Thymus (tissue), 11 donors: Measurements from ENCODE around the gene SH3D19. TPM values are rescaled to one million over a fixed set of nuclear protein-coding genes. Genes with fewer than 3 reads are reported as not detected.

ENCODE experiments used
- DNase-seq, 9 donors: peaks; one replicate each; pipeline ENCODE4 v3.0.0-alpha.2; 2013; ENCODE audit warnings: low spot score in 9 of 9, low read depth in 6 of 9, missing footprints in 1 of 9
- H3K27ac ChIP-seq, 2 donors: one replicate each; pipeline ENCODE4 v1.5.1; 2013; ENCODE audit warnings: control low read depth in 1 of 2, low read depth in 1 of 2, low read length in 1 of 2, mild to moderate bottlenecking in 1 of 2, moderate library complexity in 1 of 2
- H3K27me3 ChIP-seq, 2 donors: one replicate each; pipeline ENCODE4 v1.5.1; 2013; ENCODE audit warnings: low read length in 1 of 2; ENCODE audit not compliant: control insufficient read depth in 2 of 2, insufficient read depth in 1 of 2
- H3K36me3 ChIP-seq, 2 donors: one replicate each; pipeline ENCODE4 v1.5.1; 2013; ENCODE audit warnings: low read length in 1 of 2, mild to moderate bottlenecking in 1 of 2, moderate library complexity in 1 of 2; ENCODE audit not compliant: control insufficient read depth in 2 of 2, insufficient read depth in 2 of 2
- H3K4me1 ChIP-seq, 2 donors: one replicate each; pipeline ENCODE4 v1.5.1; 2013; ENCODE audit warnings: low read length in 2 of 2; ENCODE audit not compliant: control insufficient read depth in 2 of 2, insufficient read depth in 2 of 2
- H3K4me3 ChIP-seq, 2 donors: one replicate each; pipeline ENCODE4 v1.5.1; 2013; ENCODE audit warnings: low read length in 2 of 2, control low read depth in 1 of 2, mild to moderate bottlenecking in 1 of 2
- H3K9me3 ChIP-seq, 2 donors: one replicate each; pipeline ENCODE4 v1.5.1; 2013; ENCODE audit warnings: low read length in 1 of 2, mild to moderate bottlenecking in 1 of 2; ENCODE audit not compliant: control insufficient read depth in 2 of 2, insufficient read depth in 1 of 2
- WGBS: extraction: QIAGEN DNeasy Blood & Tissue Kit; methylation state at CpG from one replicate; pipeline ENCODE4 v1.1.7; 2013; 5-methylcytosine and 5-hydroxymethylcytosine counted together
- polyA plus RNA-seq: library from polyadenylated mRNA; stranded (reverse); fragments of 200-250 nt; gene quantifications from one replicate; pipeline ENCODE4 v1.2.3, GENCODE V29; 2013
- total RNA-seq: library from RNA; stranded (reverse); fragments of 120-200 nt; gene quantifications from one replicate; pipeline ENCODE4 v1.2.4, GENCODE V29; 2013
- donor health status: healthy.

Gene SH3D19
- total and polyA plus RNA-seq, 2 donors, result 4.6 to 8.4 TPM

- peaks cover 0 to 2% of the 10 kb centered on the region in 2 donors for H3K27me3 ChIP-seq
- no peak overlapping the region for H3K27ac ChIP-seq
- no peak overlapping the region for H3K4me3 ChIP-seq
- DNase-seq, result no peak
- 53% methylated on average over 4 of the region's 4 CpGs for WGBS
- H3K4me1 ChIP-seq, result no peaks in the 10 kb centered on the region
- H3K36me3 ChIP-seq, result no peaks in the 10 kb centered on the region
- no peaks in the 10 kb centered on the region for H3K9me3 ChIP-seq
These were observed 101.9 kb downstream of the SH3D19 start for GRCh38 chr4:151223465-151223864.

- Histone ChIP-seq H3K9me3 (no peaks in the 10 kb centered on the region), H3K27ac (no peak overlapping the region), H3K36me3 (no peaks in the 10 kb centered on the region), H3K27me3 (peaks cover 0 to 2% of the 10 kb centered on the region in 2 donors), H3K4me3 (no peak overlapping the region), H3K4me1 (no peaks in the 10 kb centered on the region)
- DNase-seq, result peak in 5 of 9 donors; percentile 4 to 58 (median 13)
- WGBS, result 50% methylated on average over 2 of the region's 2 CpGs
These were observed 105.5 kb downstream of the SH3D19 start for GRCh38 chr4:151219948-151220347.

GRCh38 chr4:151219091-151219490 lies 106.3 kb downstream of the SH3D19 start:
- WGBS, result 95% methylated on average over 4 of the region's 4 CpGs
- no peak overlapping the region for H3K27ac ChIP-seq

GRCh38 chr4:151218343-151218742 lies 107.1 kb downstream of the SH3D19 start:
- DNase-seq, result no peak
- 96% methylated on average over 2 of the region's 2 CpGs for WGBS
- Histone ChIP-seq H3K27me3 (peaks cover 0 to 2% of the 10 kb centered on the region in 2 donors), H3K9me3 (no peaks in the 10 kb centered on the region), H3K4me3 (no peak overlapping the region), H3K4me1 (no peaks in the 10 kb centered on the region), H3K36me3 (no peaks in the 10 kb centered on the region), H3K27ac (no peak overlapping the region)

More at GRCh38 chr4:151219091-151219490, 106.3 kb downstream of the SH3D19 start:
- Histone ChIP-seq H3K36me3 (no peaks in the 10 kb centered on the region), H3K4me3 (no peak overlapping the region), H3K9me3 (no peaks in the 10 kb centered on the region), H3K27me3 (peaks cover 0 to 2% of the 10 kb centered on the region in 2 donors), H3K4me1 (no peaks in the 10 kb centered on the region)
- DNase-seq, result no peak

- DNase-seq, result no peak
These were observed 108.1 kb downstream of the SH3D19 start for GRCh38 chr4:151217326-151217725.

GRCh38 chr4:151215295-151215694 lies 110.1 kb downstream of the SH3D19 start:
- H3K27ac ChIP-seq, result no peak overlapping the region
- H3K36me3 ChIP-seq, result no peaks in the 10 kb centered on the region
- H3K9me3 ChIP-seq, result no peaks in the 10 kb centered on the region
- DNase-seq, result no peak
- no peak overlapping the region for H3K4me3 ChIP-seq
- WGBS, result 98% methylated on average over 1 of the region's 1 CpG
- H3K27me3 ChIP-seq, result no peaks in the 10 kb centered on the region
- H3K4me1 ChIP-seq, result no peaks in the 10 kb centered on the region

More at GRCh38 chr4:151217326-151217725, 108.1 kb downstream of the SH3D19 start:
- WGBS, result 94% methylated on average over 2 of the region's 2 CpGs
- peaks cover 0 to 2% of the 10 kb centered on the region in 2 donors for H3K27me3 ChIP-seq
- no peaks in the 10 kb centered on the region for H3K36me3 ChIP-seq
- H3K4me3 ChIP-seq, result no peak overlapping the region
- H3K4me1 ChIP-seq, result no peaks in the 10 kb centered on the region
- no peaks in the 10 kb centered on the region for H3K9me3 ChIP-seq
- H3K27ac ChIP-seq, result no peak overlapping the region

- WGBS, result 99% methylated on average over 1 of the region's 1 CpG
- H3K9me3 ChIP-seq, result no peaks in the 10 kb centered on the region
- no peak overlapping the region for H3K27ac ChIP-seq
- no peak for DNase-seq
- no peaks in the 10 kb centered on the region for H3K4me1 ChIP-seq
- no peaks in the 10 kb centered on the region for H3K36me3 ChIP-seq
- no peaks in the 10 kb centered on the region for H3K27me3 ChIP-seq
- no peak overlapping the region for H3K4me3 ChIP-seq
These were observed 117.5 kb downstream of the SH3D19 start for GRCh38 chr4:151207868-151208267.

- DNase-seq, result no peak
- Histone ChIP-seq H3K4me1 (no peaks in the 10 kb centered on the region), H3K27me3 (no peaks in the 10 kb centered on the region), H3K27ac (no peak overlapping the region), H3K36me3 (no peaks in the 10 kb centered on the region), H3K4me3 (no peak overlapping the region), H3K9me3 (no peaks in the 10 kb centered on the region)
- WGBS, result 90% methylated on average over 1 of the region's 1 CpG
These were observed 118.2 kb downstream of the SH3D19 start for GRCh38 chr4:151207186-151207585.

- WGBS, result 71% methylated on average over 3 of the region's 3 CpGs
- no peak overlapping the region for H3K4me3 ChIP-seq
- no peaks in the 10 kb centered on the region for H3K27me3 ChIP-seq
- no peak overlapping the region for H3K27ac ChIP-seq
- no peak for DNase-seq
- H3K9me3 ChIP-seq, result no peaks in the 10 kb centered on the region
- no peaks in the 10 kb centered on the region for H3K36me3 ChIP-seq
- no peaks in the 10 kb centered on the region for H3K4me1 ChIP-seq
These were observed 119.0 kb downstream of the SH3D19 start for GRCh38 chr4:151206241-151207005.
